ENCODE results near the gene TRIM28.
A peak's percentile ranks its signal among the peaks of the same experiment; 100 is the strongest.

The TRIM28 gene

DNA sequence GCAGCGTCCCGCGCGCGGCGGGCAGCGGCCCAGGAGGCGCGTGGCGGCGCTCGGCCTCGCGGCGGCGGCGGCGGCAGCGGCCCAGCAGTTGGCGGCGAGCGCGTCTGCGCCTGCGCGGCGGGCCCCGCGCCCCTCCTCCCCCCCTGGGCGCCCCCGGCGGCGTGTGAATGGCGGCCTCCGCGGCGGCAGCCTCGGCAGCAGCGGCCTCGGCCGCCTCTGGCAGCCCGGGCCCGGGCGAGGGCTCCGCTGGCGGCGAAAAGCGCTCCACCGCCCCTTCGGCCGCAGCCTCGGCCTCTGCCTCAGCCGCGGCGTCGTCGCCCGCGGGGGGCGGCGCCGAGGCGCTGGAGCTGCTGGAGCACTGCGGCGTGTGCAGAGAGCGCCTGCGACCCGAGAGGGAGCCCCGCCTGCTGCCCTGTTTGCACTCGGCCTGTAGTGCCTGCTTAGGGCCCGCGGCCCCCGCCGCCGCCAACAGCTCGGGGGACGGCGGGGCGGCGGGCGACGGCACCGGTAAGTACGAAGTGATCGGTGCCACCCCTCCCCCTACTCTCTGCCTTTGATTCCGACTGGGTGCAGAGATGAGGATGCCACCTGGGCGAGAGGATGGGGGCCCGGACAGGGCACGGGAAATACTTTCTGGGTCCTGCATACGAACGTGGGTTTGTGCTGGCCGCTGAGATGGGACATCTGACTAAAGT, 874 bp downstream of the TRIM28 start:
- TF ChIP-seq, protein P1, sequence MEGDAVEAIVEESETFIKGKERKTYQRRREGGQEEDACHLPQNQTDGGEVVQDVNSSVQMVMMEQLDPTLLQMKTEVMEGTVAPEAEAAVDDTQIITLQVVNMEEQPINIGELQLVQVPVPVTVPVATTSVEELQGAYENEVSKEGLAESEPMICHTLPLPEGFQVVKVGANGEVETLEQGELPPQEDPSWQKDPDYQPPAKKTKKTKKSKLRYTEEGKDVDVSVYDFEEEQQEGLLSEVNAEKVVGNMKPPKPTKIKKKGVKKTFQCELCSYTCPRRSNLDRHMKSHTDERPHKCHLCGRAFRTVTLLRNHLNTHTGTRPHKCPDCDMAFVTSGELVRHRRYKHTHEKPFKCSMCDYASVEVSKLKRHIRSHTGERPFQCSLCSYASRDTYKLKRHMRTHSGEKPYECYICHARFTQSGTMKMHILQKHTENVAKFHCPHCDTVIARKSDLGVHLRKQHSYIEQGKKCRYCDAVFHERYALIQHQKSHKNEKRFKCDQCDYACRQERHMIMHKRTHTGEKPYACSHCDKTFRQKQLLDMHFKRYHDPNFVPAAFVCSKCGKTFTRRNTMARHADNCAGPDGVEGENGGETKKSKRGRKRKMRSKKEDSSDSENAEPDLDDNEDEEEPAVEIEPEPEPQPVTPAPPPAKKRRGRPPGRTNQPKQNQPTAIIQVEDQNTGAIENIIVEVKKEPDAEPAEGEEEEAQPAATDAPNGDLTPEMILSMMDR (conservative IDR thresholded peaks at IDR 0.05), result no peak
- TF ChIP-seq ZFX (IDR thresholded peaks at IDR 0.05), result peak; percentile 93
- H3K27ac ChIP-seq, result peak overlapping the region; percentile 92

DNA sequence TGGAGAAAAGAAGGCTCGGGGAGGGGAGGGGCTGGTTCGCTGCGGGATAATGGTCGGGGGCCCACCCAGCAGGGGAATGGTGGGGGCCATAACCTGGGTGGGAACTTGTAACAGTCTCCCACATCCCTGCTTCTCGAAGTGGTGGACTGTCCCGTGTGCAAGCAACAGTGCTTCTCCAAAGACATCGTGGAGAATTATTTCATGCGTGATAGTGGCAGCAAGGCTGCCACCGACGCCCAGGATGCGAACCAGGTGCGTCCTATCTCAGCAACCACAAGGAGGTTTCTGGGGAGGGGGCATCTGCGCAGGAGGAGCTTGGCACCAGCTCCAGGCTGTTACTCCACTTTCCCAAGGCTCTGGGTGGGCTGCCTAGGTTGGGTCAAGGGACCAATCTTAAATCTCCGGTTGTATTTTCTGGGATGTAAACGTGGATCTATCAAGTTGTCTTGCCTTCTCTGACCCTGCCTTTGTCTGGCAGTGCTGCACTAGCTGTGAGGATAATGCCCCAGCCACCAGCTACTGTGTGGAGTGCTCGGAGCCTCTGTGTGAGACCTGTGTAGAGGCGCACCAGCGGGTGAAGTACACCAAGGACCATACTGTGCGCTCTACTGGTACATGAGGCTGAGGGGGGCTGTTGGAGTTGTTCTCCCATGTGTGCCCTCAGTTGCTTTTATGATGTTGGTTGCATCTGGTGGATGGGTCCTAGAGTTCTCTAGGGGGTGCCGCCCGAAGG, 1.6 kb downstream of the TRIM28 start:
- H3K27ac ChIP-seq, result peak overlapping the region; percentile 92

GRCh38 chr19:58546019-58546530, 2.2 kb downstream of the TRIM28 start:
- TF ChIP-seq ZFX (IDR thresholded peaks at IDR 0.05), result no peak
- TF ChIP-seq, protein P1 (conservative IDR thresholded peaks at IDR 0.05), result no peak
- H3K27ac ChIP-seq, result peak overlapping the region; percentile 92

More for the DNA sequence above, 1.6 kb downstream of the TRIM28 start:
- no peak for TF ChIP-seq ZFX (IDR thresholded peaks at IDR 0.05)
- TF ChIP-seq, protein P1 (conservative IDR thresholded peaks at IDR 0.05), result no peak

- TF ChIP-seq ZFX (IDR thresholded peaks at IDR 0.05), result no peak
- TF ChIP-seq, protein P1 (conservative IDR thresholded peaks at IDR 0.05), result no peak
- no peak overlapping the region for H3K27ac ChIP-seq
These were observed 3.8 kb downstream of the TRIM28 start for GRCh38 chr19:58547323-58548312.

GRCh38 chr19:58548859-58549663, 5.2 kb downstream of the TRIM28 start:
- no peak for TF ChIP-seq ZFX (IDR thresholded peaks at IDR 0.05)
- TF ChIP-seq, protein P1 (conservative IDR thresholded peaks at IDR 0.05), result no peak
- no peak overlapping the region for H3K27ac ChIP-seq

- H3K27ac ChIP-seq, result no peak overlapping the region
- no peak for TF ChIP-seq ZFX (IDR thresholded peaks at IDR 0.05)
- TF ChIP-seq, protein P1 (conservative IDR thresholded peaks at IDR 0.05), result no peak
These were observed 5.9 kb downstream of the TRIM28 start for GRCh38 chr19:58549664-58550361.

All from C4-2B (cell line).